Neuronal stem cell (in vitro differentiated cells): ENCODE measurements around the gene SCN10A.

Experiments
- DNase-seq: peaks from one replicate; pipeline ENCODE4 v3.0.0-alpha.2; 2013; ENCODE audit warnings: low spot score
- H2AFZ ChIP-seq: one replicate; pipeline ENCODE4 v1.6.1; 2013; ENCODE audit warnings: mild to moderate bottlenecking, low read length, inconsistent platforms
- H2AK5ac ChIP-seq: 2 replicates; pipeline ENCODE4 v1.6.1; 2013; ENCODE audit warnings: low read depth, mild to moderate bottlenecking, inconsistent platforms, low read length, moderate library complexity, mixed read lengths
- H2BK120ac ChIP-seq: 2 replicates; pipeline ENCODE4 v1.6.1; 2013; ENCODE audit warnings: low read depth, mild to moderate bottlenecking, inconsistent platforms, low read length, moderate library complexity, mixed read lengths
- H2BK12ac ChIP-seq: one replicate; pipeline ENCODE4 v1.6.1; 2013; ENCODE audit warnings: low read length, inconsistent platforms
- H2BK15ac ChIP-seq: 2 replicates; pipeline ENCODE4 v1.6.1; 2013; ENCODE audit warnings: mild to moderate bottlenecking, low read length, inconsistent platforms, mixed read lengths
- H2BK5ac ChIP-seq: one replicate; pipeline ENCODE4 v1.6.1; 2013; ENCODE audit warnings: inconsistent platforms, mild to moderate bottlenecking, low read length, moderate library complexity
- H3K14ac ChIP-seq: one replicate; pipeline ENCODE4 v1.6.1; 2013; ENCODE audit warnings: low read length, inconsistent platforms
- H3K18ac ChIP-seq: 2 replicates; pipeline ENCODE4 v1.6.1; 2013; ENCODE audit warnings: low read length, inconsistent platforms
- H3K23ac ChIP-seq: 2 replicates; pipeline ENCODE4 v1.6.1; 2013; ENCODE audit warnings: low read depth, mild to moderate bottlenecking, mixed read lengths, low read length, inconsistent platforms; ENCODE audit not compliant: poor library complexity
- H3K27ac ChIP-seq: replicated peaks from 3 replicates; pipeline ENCODE4 v1.5.1; 2013; ENCODE audit warnings: low read length, inconsistent platforms
- H3K27me3 ChIP-seq, 3 experiments: 2 replicates each; pipeline ENCODE4 v1.6.1; 2013; ENCODE audit warnings: low read length in 3 of 3, mild to moderate bottlenecking in 2 of 3, inconsistent platforms in 1 of 3, low read depth in 1 of 3, mixed read lengths in 1 of 3, moderate library complexity in 1 of 3; ENCODE audit not compliant: control insufficient read depth in 3 of 3, insufficient read depth in 3 of 3
- H3K36me3 ChIP-seq, 2 donors: replicated peaks in 1 of 2; 2 replicates each; pipeline ENCODE4 v1.6.1; 2013; ENCODE audit warnings: low read length in 2 of 2; ENCODE audit not compliant: control insufficient read depth in 2 of 2, insufficient read depth in 2 of 2
- H3K4ac ChIP-seq: 2 replicates; pipeline ENCODE4 v1.6.1; 2013; ENCODE audit warnings: inconsistent platforms, mild to moderate bottlenecking, low read length, moderate library complexity
- H3K4me1 ChIP-seq, 2 donors: 1 replicate in 1 of 2; 2 replicates in 1 of 2; pipeline ENCODE4 v1.6.1; 2013; ENCODE audit warnings: low read length in 2 of 2, low read depth in 1 of 2; ENCODE audit not compliant: control insufficient read depth in 2 of 2, insufficient read depth in 1 of 2
- H3K4me2 ChIP-seq: one replicate; pipeline ENCODE4 v1.6.1; 2013; ENCODE audit warnings: mild to moderate bottlenecking, low read length, inconsistent platforms; ENCODE audit not compliant: insufficient read depth, poor library complexity, severe bottlenecking
- H3K4me3 ChIP-seq, 2 donors: 2 replicates each; pipeline ENCODE4 v1.5.1; 2013; ENCODE audit warnings: low read length in 2 of 2, mild to moderate bottlenecking in 2 of 2, inconsistent platforms in 1 of 2, moderate library complexity in 1 of 2
- H3K79me1 ChIP-seq: one replicate; pipeline ENCODE4 v1.6.1; 2013; ENCODE audit warnings: low read depth, mild to moderate bottlenecking, inconsistent platforms, low read length, moderate library complexity
- H3K9ac ChIP-seq: one replicate; pipeline ENCODE4 v1.6.1; 2013; ENCODE audit warnings: mild to moderate bottlenecking, low read depth, low read length, inconsistent platforms; ENCODE audit not compliant: poor library complexity
- H3K9me3 ChIP-seq, 2 donors: replicated peaks in 1 of 2; 2 replicates each; pipeline versions ENCODE3 to v1.6.1; 2013; ENCODE audit warnings: low read length in 2 of 2, mild to moderate bottlenecking in 2 of 2, inconsistent platforms in 1 of 2, low read depth in 1 of 2, mixed read lengths in 1 of 2, moderate library complexity in 1 of 2; ENCODE audit not compliant: control insufficient read depth in 2 of 2, insufficient read depth in 1 of 2
- H4K8ac ChIP-seq: one replicate; pipeline ENCODE4 v1.6.1; 2013; ENCODE audit warnings: low read depth, mild to moderate bottlenecking, inconsistent platforms, low read length, moderate library complexity
- H4K91ac ChIP-seq: one replicate; pipeline ENCODE4 v1.6.1; 2013; ENCODE audit warnings: low read length, low read depth, mild to moderate bottlenecking, inconsistent platforms; ENCODE audit not compliant: poor library complexity
- WGBS, 2 donors: extraction: QIAGEN DNeasy Blood & Tissue Kit; methylation state at CpG; one replicate each; pipeline ENCODE4 v1.1.7; 2013; ENCODE audit warnings: missing lambda C conversion rate in 2 of 2, mixed read lengths in 1 of 2; ENCODE audit not compliant: insufficient read length in 2 of 2, insufficient replicate concordance in 1 of 2; ENCODE audit errors: extremely low coverage in 2 of 2; 5-methylcytosine and 5-hydroxymethylcytosine counted together

SCN10A gene

DNA sequence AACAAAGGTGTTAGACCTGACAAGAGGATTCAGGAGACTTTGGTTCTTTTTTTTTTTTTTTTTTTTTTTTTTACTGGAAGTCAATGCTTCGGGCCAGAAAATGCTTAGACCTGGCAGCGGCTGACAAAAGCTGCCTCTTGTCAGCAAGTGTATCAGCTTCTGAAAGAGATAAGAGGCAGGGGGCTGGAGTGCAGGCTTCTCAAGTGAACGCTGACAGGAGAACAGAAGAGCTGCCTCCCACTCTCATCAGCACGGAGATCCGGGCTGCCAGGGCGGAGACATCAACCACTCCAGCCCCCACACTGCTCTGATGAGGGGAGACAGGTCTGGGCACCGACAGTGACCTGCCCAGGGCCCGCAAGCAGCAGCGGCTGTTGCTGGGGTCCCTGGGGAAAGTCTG is 157.2 kb downstream of the SCN10A start:
- Histone ChIP-seq H3K27ac (no peak overlapping the region), H3K9me3 (peaks cover 0 to 1% of the 10 kb centered on the region in 2 donors), H2BK5ac (no peak overlapping the region), H3K4me2 (no peak overlapping the region), H2BK120ac (no peak overlapping the region), H3K36me3 (no peaks in the 10 kb centered on the region), H2AK5ac (peak overlapping the region; percentile 47), H4K91ac (no peak overlapping the region), H3K23ac (peak overlapping the region; percentile 48), H3K4me1 (peaks cover 0 to 13% of the 10 kb centered on the region in 2 donors), H3K4ac (no peak overlapping the region), H3K18ac (peak overlapping the region; percentile 52), H4K8ac (no peak overlapping the region), H3K79me1 (no peaks in the 10 kb centered on the region), H3K14ac (no peak overlapping the region), H3K9ac (no peak overlapping the region), H3K4me3 (no peak overlapping the region), H2BK12ac (peak overlapping the region; percentile 7), H2AFZ (peak overlapping the region; percentile 76), H2BK15ac (peak overlapping the region; percentile 18), H3K27me3 (peaks cover 0 to 23% (median 0%) of the 10 kb centered on the region in 3 experiments)
- no CpG with 5 or more reads among the region's 9 CpGs for WGBS, 2 donors
- no peak for DNase-seq

DNA sequence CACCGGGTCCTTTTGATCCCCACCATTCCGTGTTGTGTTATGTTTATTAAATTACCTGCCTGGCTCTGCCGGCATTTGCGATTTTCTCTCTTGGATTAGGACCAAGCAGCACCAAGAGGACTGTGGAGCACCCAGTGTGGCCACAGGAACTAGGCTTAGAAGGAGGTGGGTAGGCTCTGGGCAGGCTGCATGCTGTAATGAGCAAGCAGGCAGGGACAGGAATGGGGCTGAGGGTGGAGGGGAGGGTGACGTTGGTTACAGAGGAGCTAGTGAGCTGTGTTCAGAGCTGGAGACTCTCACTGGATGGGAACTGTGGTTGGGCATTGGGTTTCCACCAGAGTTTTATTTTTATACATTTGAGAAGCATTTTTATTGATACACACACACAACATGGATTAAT is 158.6 kb downstream of the SCN10A start:
- Histone ChIP-seq H2AK5ac (no peak overlapping the region), H3K18ac (peak overlapping the region; percentile 67), H3K4me1 (peaks cover 0 to 13% of the 10 kb centered on the region in 2 donors), H3K27me3 (peaks cover 0 to 26% (median 0%) of the 10 kb centered on the region in 3 experiments), H2AFZ (no peak overlapping the region), H4K8ac (no peak overlapping the region), H3K23ac (no peak overlapping the region), H3K4ac (no peak overlapping the region), H2BK12ac (no peak overlapping the region), H3K4me2 (no peak overlapping the region), H4K91ac (no peak overlapping the region), H2BK120ac (no peak overlapping the region), H3K79me1 (no peaks in the 10 kb centered on the region), H3K4me3 (no peak overlapping the region), H3K9ac (no peak overlapping the region), H2BK15ac (no peak overlapping the region), H3K27ac (no peak overlapping the region), H3K36me3 (no peaks in the 10 kb centered on the region), H3K9me3 (peaks cover 0 to 1% of the 10 kb centered on the region in 2 donors), H2BK5ac (no peak overlapping the region), H3K14ac (no peak overlapping the region)
- no CpG with 5 or more reads among the region's 5 CpGs for WGBS, 2 donors
- DNase-seq, result no peak

DNA sequence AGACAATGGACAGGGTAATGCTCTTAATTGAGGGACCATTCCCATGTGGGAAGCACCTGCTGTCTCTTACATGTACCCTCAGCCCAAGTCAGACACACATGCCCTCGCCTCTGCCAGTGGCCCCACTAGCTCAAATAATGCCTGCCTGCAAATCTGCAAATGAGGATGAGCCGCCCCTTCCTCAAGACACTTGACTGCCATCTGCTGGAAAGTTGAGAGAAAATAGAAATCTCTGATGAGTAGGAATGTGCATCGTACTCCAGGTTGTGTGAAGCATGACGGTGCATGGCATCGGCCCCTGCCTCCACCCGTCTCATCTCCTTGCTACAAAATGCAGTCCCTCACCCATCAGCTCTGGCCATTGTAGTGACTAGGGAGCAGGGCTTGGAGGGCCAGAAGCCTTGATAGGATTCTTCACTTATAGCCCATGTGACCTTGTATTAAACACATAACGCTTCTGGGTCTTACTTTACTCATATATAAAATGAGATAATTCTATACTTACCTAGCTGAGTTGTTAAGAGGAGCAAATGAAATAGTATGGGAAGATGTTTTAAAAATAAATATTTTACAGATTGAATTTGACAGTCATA is 160.2 kb downstream of the SCN10A start:
- Histone ChIP-seq H4K91ac (no peak overlapping the region), H3K23ac (no peak overlapping the region), H3K14ac (no peak overlapping the region), H3K27ac (no peak overlapping the region), H3K9me3 (peaks cover 0 to 1% of the 10 kb centered on the region in 2 donors), H2BK120ac (no peak overlapping the region), H3K4me3 (no peak overlapping the region), H3K79me1 (no peaks in the 10 kb centered on the region), H3K18ac (no peak overlapping the region), H3K27me3 (peaks cover 0 to 37% (median 8%) of the 10 kb centered on the region in 3 experiments), H4K8ac (no peak overlapping the region), H3K9ac (no peak overlapping the region), H3K4me2 (no peak overlapping the region), H2AK5ac (no peak overlapping the region), H2BK5ac (no peak overlapping the region), H3K36me3 (no peaks in the 10 kb centered on the region), H2BK12ac (no peak overlapping the region), H2BK15ac (no peak overlapping the region), H2AFZ (no peak overlapping the region), H3K4ac (no peak overlapping the region), H3K4me1 (peaks cover 0 to 13% of the 10 kb centered on the region in 2 donors)
- DNase-seq, result no peak
- WGBS, 2 donors, result no CpG with 5 or more reads among the region's 7 CpGs

DNA sequence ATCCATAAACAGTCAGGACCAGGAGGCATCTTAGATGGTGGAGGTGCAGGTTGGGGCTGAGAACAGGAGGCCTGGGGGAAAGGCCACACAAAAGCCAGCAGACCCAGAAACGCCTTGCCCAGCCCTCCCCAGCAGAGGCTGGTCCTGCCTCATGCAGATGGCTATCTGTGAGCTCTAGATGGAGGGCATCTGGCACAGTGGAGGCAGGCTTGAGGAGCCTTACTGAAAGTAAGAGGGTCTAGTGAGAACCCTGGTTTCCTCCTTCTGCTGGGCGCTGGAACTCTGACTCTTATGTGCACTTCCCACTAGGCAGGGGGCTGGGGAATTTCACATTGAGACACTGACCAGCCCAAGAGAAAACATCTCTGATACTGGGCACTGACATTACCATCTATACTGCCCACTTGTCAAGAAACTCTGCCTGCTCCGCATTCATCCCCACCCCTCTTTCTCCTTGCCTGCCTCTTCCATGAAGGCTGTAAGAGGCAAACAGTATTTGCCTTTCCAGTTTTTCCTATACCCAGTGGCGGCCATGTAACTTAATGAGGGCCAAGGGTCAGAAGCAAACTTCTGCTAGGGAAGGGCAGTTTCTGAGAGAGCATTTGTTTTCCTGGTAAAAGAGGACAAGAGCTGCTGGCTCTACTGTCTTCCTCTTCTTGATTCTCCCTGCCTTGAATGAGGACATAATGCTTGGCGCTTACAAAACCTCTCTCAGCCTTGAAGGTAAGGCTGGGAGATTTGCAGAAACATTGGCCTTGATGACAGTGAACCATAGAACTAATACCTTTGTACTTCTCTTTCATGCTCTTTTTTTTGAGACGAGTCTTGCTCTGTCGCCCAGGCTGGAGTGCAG is 162.1 kb downstream of the SCN10A start:
- no CpG with 5 or more reads among the region's 7 CpGs for WGBS, 2 donors
- H2AK5ac ChIP-seq, result no peak overlapping the region
- no peak overlapping the region for H2BK120ac ChIP-seq
- no peak overlapping the region for H4K8ac ChIP-seq
- H3K14ac ChIP-seq, result no peak overlapping the region
- peak overlapping the region; percentile 55 for H3K9ac ChIP-seq
- H3K4me2 ChIP-seq, result no peak overlapping the region
- H3K36me3 ChIP-seq, result no peaks in the 10 kb centered on the region
- no peak overlapping the region for H2BK12ac ChIP-seq
- no peak overlapping the region for H3K4me3 ChIP-seq
- no peak overlapping the region for H2AFZ ChIP-seq
- DNase-seq, result no peak
- H2BK5ac ChIP-seq, result no peak overlapping the region
- no peak overlapping the region for H3K4ac ChIP-seq
- H3K27me3 ChIP-seq, result peaks cover 0 to 46% (median 22%) of the 10 kb centered on the region in 3 experiments
- H3K9me3 ChIP-seq, result peaks cover 0 to 2% of the 10 kb centered on the region in 2 donors
- H3K27ac ChIP-seq, result no peak overlapping the region
- H3K79me1 ChIP-seq, result no peaks in the 10 kb centered on the region
- no peak overlapping the region for H3K18ac ChIP-seq
- H3K23ac ChIP-seq, result no peak overlapping the region
- no peak overlapping the region for H4K91ac ChIP-seq
- no peak overlapping the region for H2BK15ac ChIP-seq
- H3K4me1 ChIP-seq, result peaks cover 2 to 16% of the 10 kb centered on the region in 2 donors
